PC-9 (cell line): ENCODE results near the gene NOP53. TPM values are rescaled to one million over a fixed set of nuclear protein-coding genes. Genes with fewer than 3 reads are reported as not detected.
A peak's percentile ranks its signal among the peaks of the same experiment; 100 is the strongest.

Source experiments
- BruUV-seq: library from RNA; stranded (reverse); fragments of 400-500 nt; replicated peaks from 2 replicates; lab custom pipeline; 2021; lab: Mats Ljungman, UMichigan
- CTCF ChIA-PET: fragments of 300-600 bp; sonication (Branson Sonifier 250); formaldehyde crosslinking; loops from one replicate; lab custom pipeline; 2022; ENCODE audit warnings: antibody characterized with exemption; lab: Charles Lee
- POLR2A ChIA-PET: fragments of 300-600 bp; sonication (Branson Sonifier 250); formaldehyde crosslinking; loops from one replicate; lab custom pipeline; 2022; ENCODE audit warnings: antibody characterized with exemption; ENCODE audit not compliant: unreplicated experiment; lab: Charles Lee
- DNase-seq, 2 experiments: peaks; one replicate each; pipeline versions ENCODE4 v3.0.0 to v3.0.0-alpha.2; 2015 to 2022; ENCODE audit warnings: mixed read lengths in 1 of 2
- H2AFZ ChIP-seq: fragments of 200-600 bp; sonication (generic); 2 replicates; pipeline ENCODE4 v1.8.1; 2017; ENCODE audit warnings: antibody characterized with exemption
- H3F3A ChIP-seq: fragments of 200-600 bp; sonication (generic); 2 replicates; pipeline ENCODE4 v1.8.1; 2017; ENCODE audit warnings: antibody characterized with exemption, mild to moderate bottlenecking, low read depth; ENCODE audit not compliant: insufficient read depth
- H3K27ac ChIP-seq: fragments of 200-600 bp; sonication (generic); 2 replicates; pipeline ENCODE4 v1.6.1; 2016; ENCODE audit warnings: mixed run types
- H3K27me3 ChIP-seq: fragments of 200-600 bp; sonication (generic); 2 replicates; pipeline ENCODE4 v1.6.1; 2016; ENCODE audit warnings: low read depth, mixed run types; ENCODE audit not compliant: insufficient read depth
- H3K36me3 ChIP-seq: fragments of 200-600 bp; sonication (generic); 2 replicates; pipeline ENCODE4 v1.6.1; 2016; ENCODE audit warnings: low read depth, mixed run types
- H3K4me1 ChIP-seq: fragments of 200-600 bp; sonication (generic); replicated peaks from 2 replicates; pipeline ENCODE4 v1.6.1; 2016; ENCODE audit warnings: mixed run types; ENCODE audit not compliant: insufficient read depth
- H3K4me2 ChIP-seq: fragments of 200-600 bp; sonication (generic); 2 replicates; pipeline ENCODE4 v1.6.1; 2017; ENCODE audit warnings: mixed run types
- H3K4me3 ChIP-seq: fragments of 200-600 bp; sonication (generic); 2 replicates; pipeline ENCODE4 v1.6.1; 2016; ENCODE audit warnings: mixed run types
- H3K79me2 ChIP-seq: fragments of 200-600 bp; sonication (generic); 2 replicates; pipeline ENCODE4 v1.6.1; 2017; ENCODE audit warnings: low read depth, mixed run types
- H3K9me2 ChIP-seq: fragments of 200-600 bp; sonication (generic); 2 replicates; pipeline ENCODE4 v1.8.1; 2017; ENCODE audit warnings: mild to moderate bottlenecking; ENCODE audit not compliant: insufficient read depth
- H3K9me3 ChIP-seq: fragments of 200-600 bp; sonication (generic); 2 replicates; pipeline ENCODE4 v1.8.1; 2016; ENCODE audit warnings: low read depth; ENCODE audit not compliant: insufficient read depth
- H4K20me1 ChIP-seq: fragments of 200-600 bp; sonication (generic); 2 replicates; pipeline ENCODE4 v1.8.1; 2017; ENCODE audit not compliant: insufficient read depth
- CTCF ChIP-seq: fragments of 200-600 bp; sonication (generic); conservative IDR thresholded peaks from 2 replicates; pipeline ENCODE4 v1.6.1; 2017; ENCODE audit warnings: mixed run types, antibody characterized with exemption, mild to moderate bottlenecking, moderate library complexity
- EZH2 ChIP-seq: fragments of 200-600 bp; sonication (generic); IDR thresholded peaks from 2 replicates; pipeline ENCODE4 v1.8.0; 2017; ENCODE audit warnings: antibody characterized with exemption, low read depth
- intact Hi-C: fragments of 100-400 bp; cut with micrococcal nuclease; formaldehyde crosslinking; loops from one replicate; pipeline ENCODE4 v1.10.0; 2022; ENCODE audit not compliant: unreplicated experiment
- total RNA-seq: library from RNA; stranded (reverse); gene quantifications from 2 replicates; pipeline ENCODE4 v1.2.3, GENCODE V29; 2021

NOP53 gene
- total RNA-seq, 1 experiment from 2014 or later: 225 TPM

- H3K4me1 ChIP-seq: peaks cover 10% of the 10 kb centered on the region
- BruUV-seq: no TSS peak
- no peaks in the 10 kb centered on the region for H3K27me3 ChIP-seq
- no peaks in the 10 kb centered on the region for H3K36me3 ChIP-seq
- peaks cover 22% of the 10 kb centered on the region for H3F3A ChIP-seq
- no peaks in the 10 kb centered on the region for H4K20me1 ChIP-seq
- TF ChIP-seq EZH2: no peak
- peak; percentile 99 for TF ChIP-seq CTCF
- peak; percentile 62 to 82 for DNase-seq
- 0 out of 2 replicates have a peak, but pooled peaks cover 4% of the 10 kb centered on the region for H3K9me3 ChIP-seq
- peak overlapping the region; percentile 74 for H3K4me2 ChIP-seq
- H3K79me2 ChIP-seq: no peaks in the 10 kb centered on the region
- no peaks in the 10 kb centered on the region for H3K9me2 ChIP-seq
- H3K4me3 ChIP-seq: peak overlapping the region; percentile 42; the same call in 1 of the 2 replicates
- intact Hi-C loops: loop anchor here (1.0 to 10.0 kb wide), 2 partner anchors 11 to 74 kb away; no protein-coding TSS in a partner anchor
- ChIA-PET CTCF (interaction anchor here (0.6 to 1.0 kb wide), 9 partner anchors 10 to 1761 kb away, joined by 3 to 8 read pairs (median 4); no protein-coding TSS in a partner anchor), POLR2A (no interaction called here)
- H3K27ac ChIP-seq: peak overlapping the region; percentile 65
- H2AFZ ChIP-seq: peak overlapping the region; percentile 66; the same call in 1 of the 2 replicates
Observed at GRCh38 chr19:47790398-47790814, 45.1 kb downstream of the NOP53 start.

- ChIA-PET CTCF (no interaction called here), POLR2A (interaction anchor here (0.7 kb wide), 1 partner anchor 411 kb away, joined by 3 read pairs; no protein-coding TSS in a partner anchor)
- intact Hi-C loops: loop anchor here (10.0 kb wide), 1 partner anchor 72 kb away; no protein-coding TSS in a partner anchor
- H3K4me2 ChIP-seq: no peak overlapping the region
- no peak for DNase-seq
- H3K36me3 ChIP-seq: no peaks in the 10 kb centered on the region
- TF ChIP-seq EZH2 (no peak), CTCF (no peak)
- H3K9me3 ChIP-seq: 0 out of 2 replicates have a peak, but pooled peaks cover 4% of the 10 kb centered on the region
- H3K9me2 ChIP-seq: no peaks in the 10 kb centered on the region
- no TSS peak for BruUV-seq
- no peaks in the 10 kb centered on the region for H3K79me2 ChIP-seq
- H3F3A ChIP-seq: peaks cover 22% of the 10 kb centered on the region
- H3K27ac ChIP-seq: no peak overlapping the region
- H2AFZ ChIP-seq: no peak overlapping the region
- H3K4me3 ChIP-seq: no peak overlapping the region
- H4K20me1 ChIP-seq: no peaks in the 10 kb centered on the region
- H3K27me3 ChIP-seq: no peaks in the 10 kb centered on the region
- peaks cover 10% of the 10 kb centered on the region for H3K4me1 ChIP-seq
Observed at GRCh38 chr19:47792616-47793015, 47.3 kb downstream of the NOP53 start.

- intact Hi-C loops: loop anchor here (10.0 kb wide), 1 partner anchor 70 kb away; no protein-coding TSS in a partner anchor
- H3K9me3 ChIP-seq: 0 out of 2 replicates have a peak, but pooled peaks cover 4% of the 10 kb centered on the region
- H4K20me1 ChIP-seq: no peaks in the 10 kb centered on the region
- BruUV-seq: no TSS peak
- TF ChIP-seq EZH2 (no peak), CTCF (peak; percentile 24; the same call in 1 of the 2 replicates)
- ChIA-PET POLR2A (no interaction called here), CTCF (interaction anchor here (0.6 kb wide), 2 partner anchors 47 to 360 kb away, joined by 3 to 4 read pairs; no protein-coding TSS in a partner anchor)
- no peaks in the 10 kb centered on the region for H3K9me2 ChIP-seq
- DNase-seq: no peak
- no peaks in the 10 kb centered on the region for H3K79me2 ChIP-seq
- no peaks in the 10 kb centered on the region for H3K36me3 ChIP-seq
- no peak overlapping the region for H3K4me2 ChIP-seq
- peaks cover 13% of the 10 kb centered on the region for H3F3A ChIP-seq
- H2AFZ ChIP-seq: no peak overlapping the region
- H3K4me3 ChIP-seq: no peak overlapping the region
- H3K27me3 ChIP-seq: 0 out of 2 replicates have a peak, but pooled peaks cover 7% of the 10 kb centered on the region
- no peak overlapping the region for H3K27ac ChIP-seq
- peaks cover 6% of the 10 kb centered on the region for H3K4me1 ChIP-seq
Observed at GRCh38 chr19:47794526-47794925, 49.2 kb downstream of the NOP53 start.
